RWPE2 (cell line): Measurements from ENCODE around the gene IGSF11.

ENCODE experiments used
- ATAC-seq: fragments of 200-7000 bp; cut with Tn5 transposase; 3 replicates; pipeline ENCODE4 v1.9.1; 2021; ENCODE audit warnings: low read depth
- DNase-seq: peaks from one replicate; pipeline ENCODE4 v3.0.0-alpha.2; 2020; ENCODE audit warnings: low spot score
- H3K27ac ChIP-seq: fragments of 450-650 bp; 2 replicates; pipeline ENCODE4 v1.5.1; 2017; ENCODE audit warnings: mild to moderate bottlenecking; ENCODE audit not compliant: poor library complexity, severe bottlenecking
- H3K27me3 ChIP-seq: fragments of 250-450 bp; sonication (Bioruptor Pico); 2 replicates; pipeline ENCODE4 v1.5.1; 2021; ENCODE audit warnings: mild to moderate bottlenecking, moderate library complexity; ENCODE audit not compliant: insufficient read depth, poor library complexity, severe bottlenecking
- H3K36me3 ChIP-seq: fragments of 250-450 bp; sonication (Bioruptor Pico); 2 replicates; pipeline ENCODE4 v1.5.1; 2020; ENCODE audit warnings: low read depth, mild to moderate bottlenecking, moderate library complexity
- H3K4me1 ChIP-seq: fragments of 250-450 bp; sonication (Bioruptor Pico); 2 replicates; pipeline ENCODE4 v1.5.1; 2021; ENCODE audit warnings: mild to moderate bottlenecking, moderate library complexity; ENCODE audit not compliant: insufficient read depth, poor library complexity, severe bottlenecking
- H3K4me3 ChIP-seq: fragments of 250-450 bp; sonication (Bioruptor Pico); 2 replicates; pipeline ENCODE4 v1.5.1; 2021; ENCODE audit warnings: mild to moderate bottlenecking, moderate library complexity; ENCODE audit not compliant: severe bottlenecking
- H3K9me3 ChIP-seq: fragments of 250-450 bp; sonication (Bioruptor Pico); 2 replicates; pipeline ENCODE4 v1.5.1; 2021; ENCODE audit warnings: mild to moderate bottlenecking, moderate library complexity; ENCODE audit not compliant: severe bottlenecking
- TF ChIP-seq, protein P1 (sequence below): fragments of 450-650 bp; IDR thresholded peaks from one replicate; pipeline ENCODE4 v1.5.1; 2017; ENCODE audit warnings: mild to moderate bottlenecking, moderate library complexity; ENCODE audit not compliant: poor library complexity, severe bottlenecking

The IGSF11 gene

DNA sequence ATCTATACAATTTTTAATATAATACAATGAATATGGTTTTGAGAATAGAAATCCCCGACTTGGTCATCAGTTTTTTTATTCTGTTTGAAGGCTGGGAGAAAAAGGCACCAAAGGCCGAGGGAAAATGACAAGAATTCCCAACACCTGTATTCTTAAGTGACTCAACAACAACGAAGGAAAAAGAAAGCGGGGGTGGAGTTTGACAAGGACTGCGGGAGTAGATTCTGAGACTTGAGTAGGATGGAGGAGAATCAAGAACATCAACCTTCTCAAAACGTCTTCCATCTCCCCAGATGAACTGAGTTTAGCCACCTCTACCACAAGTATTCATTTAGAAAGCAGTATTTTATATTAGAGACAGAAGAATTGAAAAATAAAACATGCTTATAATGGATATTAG lies 107.2 kb downstream of the IGSF11 start:
- TF ChIP-seq, protein P1, sequence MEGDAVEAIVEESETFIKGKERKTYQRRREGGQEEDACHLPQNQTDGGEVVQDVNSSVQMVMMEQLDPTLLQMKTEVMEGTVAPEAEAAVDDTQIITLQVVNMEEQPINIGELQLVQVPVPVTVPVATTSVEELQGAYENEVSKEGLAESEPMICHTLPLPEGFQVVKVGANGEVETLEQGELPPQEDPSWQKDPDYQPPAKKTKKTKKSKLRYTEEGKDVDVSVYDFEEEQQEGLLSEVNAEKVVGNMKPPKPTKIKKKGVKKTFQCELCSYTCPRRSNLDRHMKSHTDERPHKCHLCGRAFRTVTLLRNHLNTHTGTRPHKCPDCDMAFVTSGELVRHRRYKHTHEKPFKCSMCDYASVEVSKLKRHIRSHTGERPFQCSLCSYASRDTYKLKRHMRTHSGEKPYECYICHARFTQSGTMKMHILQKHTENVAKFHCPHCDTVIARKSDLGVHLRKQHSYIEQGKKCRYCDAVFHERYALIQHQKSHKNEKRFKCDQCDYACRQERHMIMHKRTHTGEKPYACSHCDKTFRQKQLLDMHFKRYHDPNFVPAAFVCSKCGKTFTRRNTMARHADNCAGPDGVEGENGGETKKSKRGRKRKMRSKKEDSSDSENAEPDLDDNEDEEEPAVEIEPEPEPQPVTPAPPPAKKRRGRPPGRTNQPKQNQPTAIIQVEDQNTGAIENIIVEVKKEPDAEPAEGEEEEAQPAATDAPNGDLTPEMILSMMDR = no peak
- Histone ChIP-seq H3K27ac (no peak overlapping the region), H3K36me3 (no peaks in the 10 kb centered on the region), H3K4me1 (no peaks in the 10 kb centered on the region), H3K4me3 (no peak overlapping the region), H3K9me3 (no peaks in the 10 kb centered on the region), H3K27me3 (no peaks in the 10 kb centered on the region)
- ATAC-seq (no peak), DNase-seq (no peak)

DNA sequence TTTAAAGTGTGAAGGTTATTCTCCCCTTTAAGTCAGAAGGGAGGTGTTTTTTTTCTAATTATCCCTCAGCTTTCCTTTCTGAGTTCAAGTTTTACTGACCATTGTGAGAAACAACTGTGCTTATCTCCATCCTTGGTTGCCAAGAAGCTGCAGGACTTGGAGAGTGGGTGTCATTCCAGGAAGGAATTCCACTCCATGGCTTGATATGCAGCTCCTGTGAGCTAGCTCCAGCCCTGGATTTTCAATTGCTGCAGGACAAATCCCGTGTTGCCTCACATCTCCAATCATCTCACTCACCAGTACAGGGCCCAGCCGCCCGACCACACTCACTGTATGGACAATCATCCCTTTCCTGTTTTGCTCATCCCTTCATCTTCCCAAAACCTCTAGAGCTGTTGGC lies 122.5 kb downstream of the IGSF11 start:
- Histone ChIP-seq H3K9me3 (no peaks in the 10 kb centered on the region), H3K4me3 (no peak overlapping the region), H3K27ac (no peak overlapping the region), H3K4me1 (no peaks in the 10 kb centered on the region), H3K36me3 (no peaks in the 10 kb centered on the region), H3K27me3 (no peaks in the 10 kb centered on the region)
- no peak for DNase-seq
- TF ChIP-seq, protein P1 = no peak
- ATAC-seq = no peak

DNA sequence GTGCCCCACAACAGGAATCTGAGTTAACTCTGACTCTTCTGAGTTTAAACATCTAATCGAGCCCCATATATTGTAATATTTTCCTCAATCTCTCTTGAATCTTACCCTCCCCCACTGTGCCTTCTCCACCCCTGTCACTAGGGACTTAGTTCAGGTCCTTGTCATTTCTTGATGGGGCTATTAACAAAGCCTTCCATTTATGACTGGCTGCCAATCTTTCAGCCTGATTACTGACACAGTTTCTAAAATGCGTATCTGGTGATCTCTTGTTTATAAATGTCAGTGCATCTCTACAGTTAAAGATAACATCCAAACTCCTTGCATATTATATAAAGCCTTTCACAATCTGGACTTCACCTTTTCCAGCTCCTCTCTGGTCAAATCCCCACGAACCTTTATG lies 124.3 kb downstream of the IGSF11 start:
- Histone ChIP-seq H3K27ac (no peak overlapping the region), H3K27me3 (no peaks in the 10 kb centered on the region), H3K4me3 (no peak overlapping the region), H3K4me1 (no peaks in the 10 kb centered on the region), H3K9me3 (no peaks in the 10 kb centered on the region), H3K36me3 (no peaks in the 10 kb centered on the region)
- no peak for ATAC-seq
- no peak for DNase-seq
- TF ChIP-seq, protein P1 = no peak

DNA sequence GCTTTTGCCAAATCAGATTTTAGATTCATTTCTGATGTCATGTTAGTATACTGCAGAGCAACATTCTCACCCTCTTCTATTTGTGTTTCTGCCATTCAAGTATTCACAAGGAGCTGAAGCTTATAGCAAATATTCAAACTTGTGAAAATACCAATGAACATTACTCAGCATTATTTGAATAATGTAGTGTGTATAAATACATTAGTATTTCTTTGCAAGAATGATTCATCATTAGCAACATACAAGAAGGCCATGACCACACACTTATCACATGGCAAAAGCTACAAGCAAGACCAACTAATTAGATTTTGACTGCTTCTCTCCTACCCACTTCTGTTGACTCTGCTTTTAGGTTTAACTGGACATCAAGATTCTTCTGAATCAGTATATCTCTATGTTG lies 124.9 kb downstream of the IGSF11 start:
- TF ChIP-seq, protein P1 = no peak
- Histone ChIP-seq H3K9me3 (no peaks in the 10 kb centered on the region), H3K27me3 (no peaks in the 10 kb centered on the region), H3K27ac (no peak overlapping the region), H3K36me3 (no peaks in the 10 kb centered on the region), H3K4me1 (no peaks in the 10 kb centered on the region), H3K4me3 (no peak overlapping the region)
- DNase-seq (no peak), ATAC-seq (no peak; the same call in 2 of the 3 replicates)

DNA sequence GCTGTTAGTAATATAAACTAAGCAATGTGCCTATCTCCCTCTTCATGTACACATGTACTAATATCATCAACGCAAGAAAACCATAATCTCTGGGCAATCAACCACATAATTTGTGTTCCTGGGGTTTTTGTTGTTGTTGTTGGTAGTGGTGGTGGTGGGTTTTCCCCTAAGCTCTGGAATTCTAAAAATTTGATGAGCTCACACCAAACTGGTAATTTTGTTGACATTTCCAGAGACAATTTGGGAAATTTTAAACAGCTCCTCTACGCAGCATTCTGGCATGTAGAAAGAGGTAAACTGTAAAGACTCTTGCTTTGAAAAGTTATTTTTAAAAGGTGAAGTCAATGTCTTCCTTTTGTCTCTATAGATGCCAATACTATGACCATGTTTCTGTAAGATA lies 126.7 kb downstream of the IGSF11 start:
- ATAC-seq = no peak
- TF ChIP-seq, protein P1 = no peak
- H3K4me3 ChIP-seq = no peak overlapping the region

More for the DNA sequence above, 126.7 kb downstream of the IGSF11 start:
- Histone ChIP-seq H3K36me3 (no peaks in the 10 kb centered on the region), H3K27me3 (no peaks in the 10 kb centered on the region), H3K9me3 (no peaks in the 10 kb centered on the region), H3K27ac (no peak overlapping the region), H3K4me1 (no peaks in the 10 kb centered on the region)
- no peak for DNase-seq
